Measurements from ENCODE around the gene GNGT2. TPM values are rescaled to one million over a fixed set of nuclear protein-coding genes. Genes with fewer than 3 reads are reported as not detected.

GNGT2 gene
- total RNA-seq, 4 donors from 2014 or later, result 1.4 to 1.7 TPM; not detected in 2

GRCh38 chr17:49229805-49230600, 19.6 kb upstream of the GNGT2 start:
- Histone ChIP-seq H3K9me3 (no peaks in the 10 kb centered on the region), H3K4me1 (peaks cover 9 to 31% (median 11%) of the 10 kb centered on the region in 3 donors), H3K4me3 (peak overlapping the region; percentile 38 to 69 (median 50)), H3K27me3 (peaks cover 0 to 71% (median 5%) of the 10 kb centered on the region in 4 donors), H3K36me3 (no peaks in the 10 kb centered on the region), H3K27ac (peak overlapping the region in 3 of 4 donors; percentile 20 to 39 (median 26))
- intact Hi-C loops (cut with DNase I), result no loop called here
- WGBS, 2 donors, result 15 to 47% methylated on average over 6 to 19 of the region's 36 CpGs
- no peak for DNase-seq
- TF ChIP-seq POLR2A (IDR thresholded peaks at IDR 0.05) (no peak), CTCF (IDR thresholded peaks at IDR 0.05) (no peak)

GRCh38 chr17:49229076-49229804, 18.9 kb upstream of the GNGT2 start:
- no peaks in the 10 kb centered on the region for H3K36me3 ChIP-seq
- H3K9me3 ChIP-seq, result no peaks in the 10 kb centered on the region
- peaks cover under 1 to 79% (median 10%) of the 10 kb centered on the region in 4 donors for H3K27me3 ChIP-seq
- H3K4me1 ChIP-seq, result peaks cover 9 to 38% (median 17%) of the 10 kb centered on the region in 3 donors
- intact Hi-C loops (cut with DNase I), result no loop called here
- no peak overlapping the region for H3K27ac ChIP-seq
- TF ChIP-seq POLR2A (IDR thresholded peaks at IDR 0.05) (no peak), CTCF (IDR thresholded peaks at IDR 0.05) (no peak)
- H3K4me3 ChIP-seq, result no peak overlapping the region
- DNase-seq, result no peak
- WGBS, 2 donors, result 62 to 65% methylated on average over 6 of the region's 6 CpGs

GRCh38 chr17:49227436-49228261, 17.3 kb upstream of the GNGT2 start:
- 17 to 19% methylated on average over 4 to 5 of the region's 5 CpGs for WGBS, 2 donors
- H3K27me3 ChIP-seq, result peaks cover 7 to 95% (median 14%) of the 10 kb centered on the region in 4 donors
- TF ChIP-seq POLR2A (IDR thresholded peaks at IDR 0.05), result no peak
- peak; percentile 68 to 90 (median 76) for TF ChIP-seq CTCF (IDR thresholded peaks at IDR 0.05)
- no peak overlapping the region for H3K27ac ChIP-seq
- no peak overlapping the region for H3K4me3 ChIP-seq
- no peaks in the 10 kb centered on the region for H3K9me3 ChIP-seq
- intact Hi-C loops (cut with DNase I), result no loop called here
- no peaks in the 10 kb centered on the region for H3K36me3 ChIP-seq
- no peak for DNase-seq
- H3K4me1 ChIP-seq, result peaks cover 13 to 51% (median 24%) of the 10 kb centered on the region in 3 donors

GRCh38 chr17:49226771-49227435, 16.5 kb upstream of the GNGT2 start:
- WGBS, 2 donors, result 70 to 80% methylated on average over 3 of the region's 3 CpGs
- peaks cover 7 to 100% (median 14%) of the 10 kb centered on the region in 4 donors for H3K27me3 ChIP-seq
- DNase-seq, result no peak
- H3K9me3 ChIP-seq, result no peaks in the 10 kb centered on the region
- intact Hi-C loops (cut with DNase I), result no loop called here
- TF ChIP-seq POLR2A (IDR thresholded peaks at IDR 0.05) (no peak), CTCF (IDR thresholded peaks at IDR 0.05) (no peak)
- no peak overlapping the region for H3K4me3 ChIP-seq
- H3K27ac ChIP-seq, result no peak overlapping the region
- H3K36me3 ChIP-seq, result peaks cover 0 to 4% (median 0%) of the 10 kb centered on the region in 3 donors
- peaks cover 13 to 51% (median 24%) of the 10 kb centered on the region in 3 donors for H3K4me1 ChIP-seq

All from esophagus squamous epithelium (tissue), 5 donors.